Thymus (tissue), 14 donors: ENCODE results near the gene WAC. TPM values are rescaled to one million over a fixed set of nuclear protein-coding genes. Genes with fewer than 3 reads are reported as not detected.
A peak's percentile ranks its signal among the peaks of the same experiment; 100 is the strongest.
"Not testable (repeated sequence)": the region's sequence is repeated elsewhere in the genome, so short reads cannot be mapped to it uniquely, and the experiment has no call there.

Source experiments
- DNase-seq, 9 donors: peaks; one replicate each; pipeline ENCODE4 v3.0.0-alpha.2; 2013; ENCODE audit warnings: low spot score in 9 of 9, low read depth in 6 of 9, missing footprints in 1 of 9
- H3K27ac ChIP-seq, 2 donors: one replicate each; pipeline ENCODE4 v1.5.1; 2013; ENCODE audit warnings: control low read depth in 1 of 2, low read depth in 1 of 2, low read length in 1 of 2, mild to moderate bottlenecking in 1 of 2, moderate library complexity in 1 of 2
- H3K27me3 ChIP-seq, 2 donors: one replicate each; pipeline ENCODE4 v1.5.1; 2013; ENCODE audit warnings: low read length in 1 of 2; ENCODE audit not compliant: control insufficient read depth in 2 of 2, insufficient read depth in 1 of 2
- H3K36me3 ChIP-seq, 2 donors: one replicate each; pipeline ENCODE4 v1.5.1; 2013; ENCODE audit warnings: low read length in 1 of 2, mild to moderate bottlenecking in 1 of 2, moderate library complexity in 1 of 2; ENCODE audit not compliant: control insufficient read depth in 2 of 2, insufficient read depth in 2 of 2
- H3K4me1 ChIP-seq, 2 donors: one replicate each; pipeline ENCODE4 v1.5.1; 2013; ENCODE audit warnings: low read length in 2 of 2; ENCODE audit not compliant: control insufficient read depth in 2 of 2, insufficient read depth in 2 of 2
- H3K4me3 ChIP-seq, 2 donors: one replicate each; pipeline ENCODE4 v1.5.1; 2013; ENCODE audit warnings: low read length in 2 of 2, control low read depth in 1 of 2, mild to moderate bottlenecking in 1 of 2
- H3K9me3 ChIP-seq, 2 donors: one replicate each; pipeline ENCODE4 v1.5.1; 2013; ENCODE audit warnings: low read length in 1 of 2, mild to moderate bottlenecking in 1 of 2; ENCODE audit not compliant: control insufficient read depth in 2 of 2, insufficient read depth in 1 of 2
- WGBS: extraction: QIAGEN DNeasy Blood & Tissue Kit; methylation state at CpG from one replicate; pipeline ENCODE4 v1.1.7; 2013; 5-methylcytosine and 5-hydroxymethylcytosine counted together
- long read RNA-seq, 10 donors: transcript quantifications; one replicate each; lab custom pipeline, GENCODE V29; 2026
- polyA plus RNA-seq: library from polyadenylated mRNA; stranded (reverse); fragments of 200-250 nt; gene quantifications from one replicate; pipeline ENCODE4 v1.2.3, GENCODE V29; 2013
- total RNA-seq: library from RNA; stranded (reverse); fragments of 120-200 nt; gene quantifications from one replicate; pipeline ENCODE4 v1.2.4, GENCODE V29; 2013
- donor health status: healthy.

The WAC gene
- total RNA-seq (70.5 TPM), polyA plus RNA-seq (54.2 TPM)
- long read RNA-seq, donor 1, partial matches to known transcripts: 0 of 1 reads
- long read RNA-seq, donor 1, other reads (novel, unspliced or antisense): 0 of 1 reads
- long read RNA-seq, donor 2: 0 reads
- long read RNA-seq, donor 3, partial matches to known transcripts: 17 of 37 reads
- long read RNA-seq, donor 3, other reads (novel, unspliced or antisense): 14 of 37 reads
- long read RNA-seq, donor 4, partial matches to known transcripts: 32 of 38 reads
- long read RNA-seq, donor 4, other reads (novel, unspliced or antisense): 0 of 38 reads
- long read RNA-seq, donor 5, full-length matches to known transcripts: 10 of 27 reads
- long read RNA-seq, donor 5, partial matches to known transcripts: 17 of 27 reads
- long read RNA-seq, donor 5, other reads (novel, unspliced or antisense): 0 of 27 reads
- long read RNA-seq, donor 6, full-length matches to known transcripts: 8 of 25 reads
- long read RNA-seq, donor 6, partial matches to known transcripts: 5 of 25 reads
- long read RNA-seq, donor 6, other reads (novel, unspliced or antisense): 12 of 25 reads
- long read RNA-seq, donor 7, partial matches to known transcripts: 0 of 7 reads
- long read RNA-seq, donor 7, other reads (novel, unspliced or antisense): 0 of 7 reads
- long read RNA-seq, donor 8, full-length matches to known transcripts: 2 of 11 reads
- long read RNA-seq, donor 8, partial matches to known transcripts: 9 of 11 reads
- long read RNA-seq, donor 8, other reads (novel, unspliced or antisense): 0 of 11 reads
- long read RNA-seq, donor 9, partial matches to known transcripts: 0 of 3 reads
- long read RNA-seq, donor 9, other reads (novel, unspliced or antisense): 0 of 3 reads
- long read RNA-seq, donor 10, partial matches to known transcripts: 21 of 22 reads
- long read RNA-seq, donor 10, other reads (novel, unspliced or antisense): 0 of 22 reads

DNA sequence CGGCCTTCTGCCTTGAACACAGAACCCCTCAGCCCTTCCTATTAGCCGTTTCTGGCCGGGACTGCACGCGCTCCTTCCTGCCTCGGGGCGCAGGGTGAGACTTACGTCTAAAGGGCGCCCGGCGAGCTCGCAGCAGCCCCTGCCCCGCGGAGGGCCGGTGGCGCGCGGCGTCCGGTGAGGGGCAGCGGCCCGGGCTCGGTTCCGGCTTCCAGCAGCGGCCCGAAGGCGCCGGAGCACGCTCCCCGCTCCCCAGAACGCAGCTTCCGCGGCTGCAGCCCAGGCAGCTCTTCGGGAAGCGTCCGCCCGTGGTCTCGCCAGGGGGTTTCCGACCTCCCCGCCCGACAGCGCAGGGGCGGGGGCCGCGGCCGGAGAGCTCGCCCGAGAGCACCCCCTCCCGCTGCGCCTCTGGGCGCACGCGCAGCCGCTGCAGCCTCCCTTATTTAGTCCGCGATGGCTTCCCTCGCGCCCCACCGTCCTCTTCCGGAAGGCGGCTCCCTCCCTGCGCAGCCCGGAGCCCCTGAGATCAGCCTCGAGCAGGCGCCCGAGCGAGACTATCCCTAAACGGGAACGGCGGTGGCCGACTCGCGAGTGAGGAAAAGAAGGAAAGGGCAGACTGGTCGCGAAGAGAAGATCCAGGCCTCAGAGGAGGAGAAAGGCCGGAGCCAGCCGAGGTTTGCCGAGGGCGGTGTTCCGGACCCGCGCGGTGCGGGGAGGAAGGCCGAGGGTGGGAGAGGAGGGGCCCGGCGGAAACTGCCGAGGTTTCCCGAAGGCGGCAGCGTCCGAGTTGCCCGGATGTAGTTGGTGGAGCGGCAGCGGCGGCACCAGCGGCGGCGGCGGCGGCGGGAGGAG, at the start of gene WAC:
Gene WAC, plus strand, starts transcription at position 782 of the 849 bp plus-strand sequence. CDS start 462 bp downstream, outside the sequence.
- peak within 1 kb of the TSS; percentile 99 to 100 for H3K27ac ChIP-seq
- H3K27me3 ChIP-seq: no peaks in the 10 kb centered on the region
- peak within 1 kb of the TSS; percentile 73 to 78 for H3K4me3 ChIP-seq
- H3K36me3 ChIP-seq: peaks cover 2 to 22% of the 10 kb centered on the region in 2 donors
- peaks cover 3 to 9% of the 10 kb centered on the region in 2 donors for H3K4me1 ChIP-seq
- DNase-seq: peak; percentile 83 to 97 (median 93)
- no peaks in the 10 kb centered on the region for H3K9me3 ChIP-seq
- under 1% methylated on average over 102 of the region's 102 CpGs for WGBS

GRCh38 chr10:28489206-28489605, 43.7 kb upstream of the WAC start:
- Histone ChIP-seq H3K4me1 (no peaks in the 10 kb centered on the region), H3K27ac (no peak overlapping the region), H3K9me3 (no peaks in the 10 kb centered on the region), H3K27me3 (no peaks in the 10 kb centered on the region), H3K36me3 (no peaks in the 10 kb centered on the region), H3K4me3 (no peak overlapping the region)
- DNase-seq: no peak
- WGBS: 97% methylated on average over 6 of the region's 6 CpGs

DNA sequence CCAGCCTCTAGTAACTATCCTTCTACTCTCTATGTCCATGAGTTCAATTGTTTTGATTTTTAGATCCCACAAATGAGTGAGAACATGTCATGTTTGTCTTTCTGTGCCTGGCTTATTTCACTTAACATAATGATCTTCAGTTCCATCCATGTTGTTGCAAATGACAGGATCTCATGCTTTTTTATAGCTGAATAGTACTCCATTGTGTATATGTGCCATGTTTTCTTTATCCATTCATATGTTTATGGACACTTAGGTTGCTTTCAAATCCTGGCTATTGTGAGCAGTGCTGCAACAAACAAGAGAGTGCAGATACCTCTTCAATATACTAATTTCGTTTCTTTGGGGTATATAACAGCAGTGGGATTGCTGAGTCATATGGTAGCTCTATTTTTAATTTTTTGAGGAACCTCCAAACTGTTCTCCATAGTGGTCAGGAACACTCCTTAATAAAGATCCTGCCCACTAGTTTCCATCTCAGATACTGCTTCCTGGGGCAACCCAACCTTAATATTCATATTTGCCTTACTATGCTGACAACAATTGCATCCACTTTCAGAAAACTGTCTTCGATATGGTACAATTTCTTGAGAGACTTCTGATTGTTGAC, 42.6 kb upstream of the WAC start:
- 61% methylated on average over 2 of the region's 2 CpGs for WGBS
- H3K27me3 ChIP-seq, H3K4me3 ChIP-seq, H3K27ac ChIP-seq, H3K36me3 ChIP-seq, H3K9me3 ChIP-seq, DNase-seq, H3K4me1 ChIP-seq: not testable (repeated sequence)

GRCh38 chr10:28492116-28492920, 40.6 kb upstream of the WAC start:
- Histone ChIP-seq H3K27me3 (no peaks in the 10 kb centered on the region), H3K9me3 (no peaks in the 10 kb centered on the region), H3K4me3 (no peak overlapping the region), H3K36me3 (no peaks in the 10 kb centered on the region), H3K27ac (peak overlapping the region in 1 of 2 donors; percentile 18), H3K4me1 (no peaks in the 10 kb centered on the region)
- 64% methylated on average over 12 of the region's 12 CpGs for WGBS
- DNase-seq: no peak

- Histone ChIP-seq H3K27me3 (no peaks in the 10 kb centered on the region), H3K4me1 (no peaks in the 10 kb centered on the region), H3K27ac (no peak overlapping the region), H3K4me3 (no peak overlapping the region), H3K9me3 (no peaks in the 10 kb centered on the region), H3K36me3 (no peaks in the 10 kb centered on the region)
- WGBS: 97% methylated on average over 2 of the region's 2 CpGs
- no peak for DNase-seq
Measured at GRCh38 chr10:28494420-28494819, 38.5 kb upstream of the WAC start.

DNA sequence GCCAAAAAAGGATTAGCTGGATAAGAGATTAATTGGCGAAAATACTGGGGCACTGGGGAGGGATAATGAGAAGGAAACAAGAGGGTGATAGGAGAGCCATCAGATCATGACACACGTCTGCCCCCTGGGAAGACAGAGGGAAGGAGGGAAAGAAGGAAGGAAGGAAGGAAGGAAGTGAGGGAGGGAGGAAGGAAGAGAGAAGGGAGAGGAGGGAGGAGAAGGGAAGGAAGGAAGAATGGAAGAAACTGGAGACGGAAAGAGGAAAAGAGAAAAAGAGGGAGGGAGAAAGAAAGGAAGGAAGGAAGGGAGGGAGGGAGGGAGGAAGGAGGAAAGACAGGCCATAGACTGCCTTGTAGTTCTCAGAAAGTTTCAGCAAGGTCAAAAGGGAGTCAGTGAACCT, 37.8 kb upstream of the WAC start:
- DNase-seq: no peak
- no peaks in the 10 kb centered on the region for H3K4me1 ChIP-seq
- no peaks in the 10 kb centered on the region for H3K36me3 ChIP-seq
- no peaks in the 10 kb centered on the region for H3K9me3 ChIP-seq
- 94% methylated on average over 3 of the region's 3 CpGs for WGBS
- H3K27me3 ChIP-seq: no peaks in the 10 kb centered on the region
- H3K4me3 ChIP-seq: no peak overlapping the region
- no peak overlapping the region for H3K27ac ChIP-seq

DNA sequence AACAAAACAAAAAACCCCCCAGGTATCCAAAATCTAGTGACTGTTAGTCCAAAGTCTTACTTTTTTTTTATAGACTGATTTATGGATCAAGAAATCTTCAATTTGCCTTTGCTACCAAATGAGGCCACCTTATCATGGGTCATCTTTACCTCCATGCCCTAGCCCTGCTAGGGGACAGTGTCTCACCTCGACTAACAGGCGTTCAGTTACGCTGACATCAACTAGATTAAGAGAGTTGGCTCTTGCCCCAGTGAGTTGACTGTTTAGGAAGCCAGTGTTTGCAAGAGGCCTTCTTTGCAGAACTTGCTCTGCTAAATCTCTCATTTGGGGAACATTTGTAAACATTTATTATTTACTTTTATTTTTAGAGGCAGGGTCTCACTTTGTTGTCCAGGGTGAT, 36.9 kb upstream of the WAC start:
- no peaks in the 10 kb centered on the region for H3K36me3 ChIP-seq
- 93% methylated on average over 3 of the region's 3 CpGs for WGBS
- DNase-seq: no peak
- no peaks in the 10 kb centered on the region for H3K27me3 ChIP-seq
- H3K4me3 ChIP-seq: no peak overlapping the region
- no peaks in the 10 kb centered on the region for H3K4me1 ChIP-seq
- H3K27ac ChIP-seq: no peak overlapping the region
- H3K9me3 ChIP-seq: no peaks in the 10 kb centered on the region

GRCh38 chr10:28496481-28496961, 36.4 kb upstream of the WAC start:
- no peak for DNase-seq
- no peaks in the 10 kb centered on the region for H3K4me1 ChIP-seq
- H3K4me3 ChIP-seq: no peak overlapping the region
- WGBS: 92% methylated on average over 2 of the region's 2 CpGs
- H3K9me3 ChIP-seq: no peaks in the 10 kb centered on the region
- H3K36me3 ChIP-seq: no peaks in the 10 kb centered on the region
- H3K27me3 ChIP-seq: no peaks in the 10 kb centered on the region
- H3K27ac ChIP-seq: no peak overlapping the region
